A549 (cell line): ENCODE data around the gene BNIP5.

Experiments
- BHLHE40 ChIP-seq: IDR thresholded peaks from 2 replicates; pipeline ENCODE4 v1.6.1; 2012; ENCODE audit warnings: low read depth, low read length, inconsistent platforms
- CHD2 ChIP-seq: fragments of 150-350 bp; IDR thresholded peaks from 2 replicates; pipeline ENCODE4 v1.6.1; 2014; ENCODE audit warnings: low read length; ENCODE audit not compliant: partially characterized antibody
- CTCF ChIP-seq: fragments of >200 bp; sonication (Bioruptor Twin); formaldehyde crosslinking; IDR thresholded peaks from 3 replicates; pipeline ENCODE4 v1.5.1; 2016
- JUN ChIP-seq, 2 experiments: fragments of >200 bp; sonication (Bioruptor Twin); formaldehyde crosslinking; IDR thresholded peaks; 2 replicates in 1 of 2; 3 replicates in 1 of 2; pipeline ENCODE4 v1.6.1; 2016 to 2017
- JUNB ChIP-seq: fragments of >200 bp; sonication (Bioruptor Twin); formaldehyde crosslinking; IDR thresholded peaks from 2 replicates; pipeline ENCODE4 v1.6.1; 2016
- KDM1A ChIP-seq: fragments of 200-600 bp; sonication (generic); IDR thresholded peaks from 2 replicates; pipeline ENCODE4 v1.6.1; 2016; ENCODE audit warnings: low read depth, mild to moderate bottlenecking
- MYC ChIP-seq: IDR thresholded peaks from 2 replicates; pipeline ENCODE4 v1.6.1; 2012; ENCODE audit warnings: mild to moderate bottlenecking, inconsistent platforms, low read length, improper control_type of control experiment, borderline replicate concordance
- POLR2A ChIP-seq: IDR thresholded peaks from 2 replicates; pipeline ENCODE4 v1.6.1; 2012; ENCODE audit warnings: mild to moderate bottlenecking, low read length
- RAD21 ChIP-seq, 2 experiments: fragments of >200 bp in 1 of 2; sonication (Bioruptor Twin) in 1 of 2; formaldehyde crosslinking in 1 of 2; IDR thresholded peaks in 1 of 2; conservative IDR thresholded peaks in 1 of 2; 2 replicates in 1 of 2; 3 replicates in 1 of 2; pipeline ENCODE4 v1.6.1; 2012 to 2018; ENCODE audit warnings: inconsistent platforms in 1 of 2
- RNF2 ChIP-seq: fragments of 200-600 bp; sonication (generic); IDR thresholded peaks from 2 replicates; pipeline ENCODE4 v1.6.1; 2016; ENCODE audit warnings: low read depth, mild to moderate bottlenecking, antibody characterized with exemption, moderate library complexity, borderline replicate concordance
- TP53 ChIP-seq: fragments of 250-450 bp; sonication (Bioruptor Pico); IDR thresholded peaks from 2 replicates; pipeline ENCODE4 v1.5.0; 2021; ENCODE audit warnings: mild to moderate bottlenecking, moderate library complexity
- ZFP36 ChIP-seq: fragments of 450-650 bp; IDR thresholded peaks from 2 replicates; pipeline ENCODE4 v1.6.1; 2014; ENCODE audit warnings: borderline replicate concordance; ENCODE audit not compliant: partially characterized antibody

GRCh38 chr6:36301085-36301658, 35.5 kb downstream of the BNIP5 start:
- TF ChIP-seq CTCF (no peak), KDM1A (no peak), TP53 (CRISPR knock-in tag) (no peak), MYC (no peak), JUN (IDR thresholded peaks at IDR 0.05) (no peak), CHD2 (no peak), ZFP36 (no peak), RAD21 (conservative IDR thresholded peaks at IDR 0.05 in 1 of 2, IDR thresholded peaks at IDR 0.05 in 1 of 2) (no peak), BHLHE40 (no peak), POLR2A (no peak), JUNB (no peak), RNF2 (no peak)
